GM18861 (cell line): ENCODE measurements around the gene HLCS.

Source experiments
- ATAC-seq: cut with Tn5 transposase; IDR thresholded peaks from one replicate; pipeline ENCODE4 v1.9.1; 2021; ENCODE audit not compliant: unreplicated experiment

HLCS gene

DNA sequence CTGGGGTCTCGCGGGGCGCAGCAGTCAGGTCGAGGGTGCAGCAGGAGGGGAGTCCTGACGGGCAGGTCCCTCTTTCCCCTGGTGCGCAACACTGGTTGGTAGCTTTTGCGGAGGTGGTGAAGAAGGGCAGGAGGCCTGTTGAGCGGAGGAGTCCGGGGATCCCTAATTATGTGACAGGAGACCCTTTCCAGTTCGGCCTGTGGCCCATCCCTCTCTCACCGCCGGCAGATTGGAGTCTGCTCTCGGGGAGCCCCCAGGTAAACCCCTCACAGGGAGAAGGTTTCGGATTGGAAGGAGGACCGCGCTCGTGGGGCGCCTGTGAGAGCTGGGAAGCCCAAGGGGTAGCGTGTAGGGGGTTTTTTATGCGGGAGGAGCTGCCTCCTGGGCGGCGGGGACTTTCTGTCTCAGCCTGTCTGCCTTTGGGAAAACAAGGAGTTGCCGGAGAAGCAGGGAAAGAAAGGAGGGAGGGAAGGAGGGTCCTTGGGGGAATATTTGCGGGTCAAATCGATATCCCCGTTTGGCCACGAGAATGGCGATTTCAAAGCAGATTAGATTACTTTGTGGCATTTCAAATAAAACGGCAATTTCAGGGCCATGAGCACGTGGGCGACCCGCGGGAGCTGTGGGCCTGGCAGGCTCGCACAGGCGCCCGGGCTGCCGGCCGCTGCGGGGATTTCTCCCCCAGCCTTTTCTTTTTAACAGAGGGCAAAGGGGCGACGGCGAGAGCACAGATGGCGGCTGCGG is 258.0 kb downstream of the HLCS start:
- no peak for ATAC-seq

DNA sequence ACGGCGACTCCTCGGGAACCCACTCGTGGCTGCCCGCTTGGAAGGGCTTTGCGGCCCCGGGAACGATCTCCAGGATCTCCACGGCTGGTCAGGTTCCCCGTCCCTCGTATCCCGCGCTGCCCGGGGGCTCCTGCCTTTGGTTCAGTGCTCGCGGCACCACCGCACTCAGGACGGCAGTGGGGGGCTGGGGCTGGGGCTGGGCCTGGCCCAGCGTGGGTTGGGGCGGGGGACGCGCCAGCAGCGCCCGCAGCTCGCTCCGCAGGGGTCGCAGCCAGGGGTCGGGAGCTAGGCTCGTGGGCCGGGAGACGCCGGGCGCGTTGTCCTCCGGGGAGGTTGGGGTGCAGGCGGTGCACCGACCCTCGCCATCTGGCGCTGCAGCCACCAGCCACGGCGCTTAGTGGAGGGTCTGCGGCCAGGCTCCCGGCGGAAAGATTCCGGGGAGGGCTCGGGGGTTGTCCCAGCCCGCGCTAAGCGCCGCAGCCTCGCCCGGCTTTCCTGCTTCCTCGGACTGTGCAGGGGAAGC is 258.6 kb downstream of the HLCS start:
- ATAC-seq = no peak

DNA sequence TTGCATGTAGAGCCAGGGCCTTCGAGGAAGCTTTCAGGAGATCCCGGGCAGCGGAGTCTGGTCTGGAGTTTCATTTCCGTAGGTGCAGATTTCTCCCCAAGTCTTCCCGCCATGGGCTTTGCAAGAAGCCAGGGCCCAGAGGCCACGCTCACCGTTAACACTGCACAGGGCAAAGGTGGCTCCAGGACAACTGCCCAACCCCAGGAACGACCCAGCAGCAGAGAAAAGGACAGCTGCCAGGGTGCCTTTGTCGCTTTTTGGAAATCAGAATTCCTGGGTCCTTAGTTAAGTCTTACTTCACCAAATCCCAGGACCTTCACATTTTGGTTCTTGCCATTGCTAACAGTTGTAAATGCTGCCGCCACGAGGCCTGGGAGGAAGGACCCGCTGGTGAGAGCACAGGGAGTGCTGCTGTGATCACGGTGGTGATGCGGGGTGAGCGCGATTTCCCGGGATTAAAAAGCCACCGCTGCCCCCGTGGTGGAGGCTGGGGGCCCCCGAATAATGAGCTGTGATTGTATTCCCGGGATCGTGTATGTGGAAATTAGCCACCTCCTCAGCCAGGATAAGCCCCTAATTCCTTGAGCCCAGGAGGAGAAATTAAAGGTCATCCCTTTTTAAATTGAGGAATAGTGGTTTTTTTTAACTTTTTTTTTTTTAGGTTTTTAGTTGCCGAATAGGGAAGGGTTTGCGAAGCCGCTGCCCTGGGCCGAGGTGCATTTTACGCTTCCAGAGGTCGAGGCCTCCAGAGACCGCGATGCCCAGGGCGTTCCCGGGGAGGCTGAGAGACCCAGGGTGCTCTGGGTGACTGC is 259.3 kb downstream of the HLCS start:
- ATAC-seq = no peak

DNA sequence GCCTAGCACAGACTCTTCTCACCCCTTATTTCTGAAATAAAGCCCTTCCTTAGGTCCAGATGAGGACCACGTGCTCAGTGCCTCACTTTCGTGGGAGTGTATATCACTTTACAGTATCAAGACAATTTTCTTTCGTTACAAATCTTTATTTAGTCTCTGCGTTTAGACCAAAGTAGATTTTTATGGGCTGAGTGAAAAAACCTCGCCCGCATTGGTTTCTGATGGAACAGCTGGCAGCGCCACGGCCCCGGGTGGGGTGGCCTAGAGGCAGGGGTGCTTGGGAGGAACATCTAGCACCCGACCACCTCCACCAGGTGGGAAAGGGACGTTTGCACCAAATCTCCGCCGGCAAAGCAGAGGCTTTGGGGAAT is 260.0 kb downstream of the HLCS start:
- ATAC-seq = no peak

DNA sequence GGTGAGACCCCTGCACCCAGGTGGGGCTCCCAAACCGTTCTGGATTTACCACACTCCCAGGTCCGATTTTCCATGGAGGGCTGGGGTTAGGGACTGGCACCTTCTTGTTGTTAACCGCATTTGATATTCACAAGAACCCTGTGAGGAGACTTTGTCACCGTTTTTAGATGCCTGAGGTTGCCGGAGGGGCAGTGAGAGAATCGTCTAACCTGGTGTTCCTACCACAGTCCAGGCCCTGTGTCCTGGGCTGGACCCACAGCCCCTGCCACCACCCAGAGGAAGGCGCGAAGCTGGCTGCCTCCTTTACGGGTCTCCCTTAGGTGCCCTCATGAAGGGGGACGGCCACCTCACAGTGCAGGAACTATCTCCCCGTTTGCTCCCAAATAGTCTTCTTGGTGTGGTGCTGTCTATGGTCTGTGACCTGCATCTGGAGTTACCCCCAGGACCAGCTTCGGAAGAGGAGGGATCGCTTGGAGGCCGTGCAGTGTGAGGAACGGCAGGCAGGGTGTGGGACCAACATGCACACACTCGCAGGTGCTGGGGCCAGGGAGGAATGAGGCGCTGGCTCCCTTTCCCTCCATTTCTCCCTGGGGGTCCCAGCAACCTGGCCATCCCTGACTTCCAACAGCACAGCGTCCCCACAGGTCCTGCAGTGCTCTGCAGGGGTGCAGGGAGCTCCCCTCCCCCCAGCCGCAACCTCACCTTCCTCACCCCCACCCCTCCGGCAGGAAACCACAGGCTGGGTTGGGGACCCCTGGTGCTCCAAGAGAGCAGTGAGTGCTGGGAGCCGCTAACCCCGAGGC is 260.6 kb downstream of the HLCS start:
- ATAC-seq = no peak

DNA sequence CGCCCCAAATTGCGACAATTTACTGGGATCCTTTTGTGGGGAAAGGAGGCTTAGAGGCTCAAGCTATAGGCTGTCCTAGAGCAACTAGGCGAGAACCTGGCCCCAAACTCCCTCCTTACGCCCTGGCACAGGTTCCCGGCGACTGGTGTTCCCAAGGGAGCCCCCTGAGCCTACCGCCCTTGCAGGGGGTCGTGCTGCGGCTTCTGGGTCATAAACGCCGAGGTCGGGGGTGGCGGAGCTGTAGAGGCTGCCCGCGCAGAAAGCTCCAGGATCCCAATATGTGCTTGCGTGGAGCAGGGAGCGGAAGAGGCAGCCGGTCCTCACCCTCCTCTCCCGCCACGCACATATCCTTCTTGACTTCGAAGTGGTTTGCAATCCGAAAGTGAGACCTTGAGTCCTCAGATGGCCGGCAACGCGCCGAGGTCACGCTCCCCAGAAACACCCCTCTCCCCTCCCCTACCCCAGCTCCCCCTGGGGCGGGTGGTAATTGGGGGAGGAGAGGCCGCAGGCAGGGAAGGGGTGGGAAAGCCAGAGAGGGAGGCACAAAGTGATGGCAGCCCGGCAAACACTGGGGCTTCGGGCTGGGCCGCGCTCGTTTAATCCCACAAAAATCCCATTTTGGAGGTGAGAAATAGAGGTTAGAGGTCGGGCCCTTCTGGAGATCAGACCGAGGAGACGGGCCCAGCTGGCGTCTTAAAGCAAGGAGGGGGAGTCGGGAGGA is 261.4 kb downstream of the HLCS start:
- ATAC-seq = no peak

DNA sequence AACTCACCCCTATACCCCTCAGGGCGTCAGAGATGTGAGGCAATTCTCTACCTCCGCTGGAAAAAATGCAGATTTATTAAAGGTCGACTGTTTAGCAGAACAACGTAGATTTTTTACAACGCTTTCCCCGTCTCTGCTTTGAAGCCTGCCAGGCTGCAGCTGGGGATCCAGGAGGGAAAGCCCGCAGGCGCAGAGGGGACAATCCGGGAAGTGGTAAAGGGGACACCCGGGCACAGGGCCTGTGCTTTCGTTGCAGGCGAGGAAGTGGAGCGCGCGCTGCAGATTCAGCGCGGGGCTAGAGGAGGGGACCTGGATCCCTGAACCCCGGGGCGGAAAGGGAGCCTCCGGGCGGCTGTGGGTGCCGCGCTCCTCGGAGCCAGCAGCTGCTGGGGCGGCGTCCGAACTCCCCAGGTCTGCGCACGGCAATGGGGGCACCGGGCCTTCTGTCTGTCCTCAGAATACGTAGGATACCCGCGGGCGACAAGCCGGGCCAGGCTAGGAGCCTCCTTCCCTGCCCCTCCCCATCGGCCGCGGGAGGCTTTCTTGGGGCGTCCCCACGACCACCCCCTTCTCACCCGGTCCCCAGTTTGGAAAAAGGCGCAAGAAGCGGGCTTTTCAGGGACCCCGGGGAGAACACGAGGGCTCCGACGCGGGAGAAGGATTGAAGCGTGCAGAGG is 262.1 kb downstream of the HLCS start:
- no peak for ATAC-seq

DNA sequence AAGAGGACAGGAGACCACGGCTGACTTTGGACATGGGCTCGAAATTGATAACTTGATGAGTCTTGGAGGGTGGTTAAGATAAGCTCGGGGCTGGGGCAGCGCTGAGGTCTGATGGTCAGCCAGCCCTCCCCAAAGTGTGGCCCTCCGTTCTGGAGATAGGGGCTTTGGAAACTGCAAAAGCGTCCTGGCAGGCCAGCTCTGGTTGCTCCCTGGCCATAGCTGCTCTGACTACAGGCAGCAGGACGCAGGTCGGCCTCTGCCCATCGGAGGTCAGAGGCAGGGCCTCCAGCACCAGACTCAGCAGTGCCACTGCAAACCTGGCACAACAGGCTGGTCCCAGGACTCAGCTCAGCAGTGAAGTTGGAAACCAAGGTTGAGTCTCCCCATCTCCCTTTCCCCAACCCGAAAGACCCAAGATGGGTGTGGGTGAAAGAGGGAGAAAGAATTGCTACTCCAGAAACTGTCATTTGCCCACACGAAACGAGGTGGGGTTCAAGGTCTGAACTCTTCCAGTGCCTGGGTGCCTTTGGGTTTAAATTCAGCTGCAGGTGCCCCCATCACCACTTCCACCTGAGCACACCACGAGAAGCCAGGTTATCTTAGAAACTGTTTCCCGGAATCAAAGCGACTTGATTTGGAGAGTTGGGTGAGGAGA is 262.7 kb downstream of the HLCS start:
- no peak for ATAC-seq

DNA sequence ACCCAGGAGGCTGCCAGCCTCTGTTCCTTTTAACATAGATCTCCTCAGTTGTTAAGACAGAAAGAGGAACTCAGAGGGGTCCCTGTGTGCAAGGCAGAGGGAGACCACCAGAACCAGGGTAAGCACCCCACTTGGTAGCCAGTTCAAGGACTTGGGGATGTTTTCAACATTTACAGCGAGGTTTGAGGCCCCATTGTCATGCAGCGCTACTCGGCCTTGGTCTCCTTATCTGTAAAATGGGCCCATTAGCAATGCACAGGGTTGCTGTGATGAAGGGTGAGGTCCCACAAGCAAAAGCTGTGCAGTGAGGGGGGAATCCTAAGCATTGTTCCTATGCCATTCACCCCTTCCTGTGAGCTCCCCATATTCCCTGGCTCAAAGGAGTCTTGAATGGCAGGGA is 263.3 kb downstream of the HLCS start:
- no peak for ATAC-seq

DNA sequence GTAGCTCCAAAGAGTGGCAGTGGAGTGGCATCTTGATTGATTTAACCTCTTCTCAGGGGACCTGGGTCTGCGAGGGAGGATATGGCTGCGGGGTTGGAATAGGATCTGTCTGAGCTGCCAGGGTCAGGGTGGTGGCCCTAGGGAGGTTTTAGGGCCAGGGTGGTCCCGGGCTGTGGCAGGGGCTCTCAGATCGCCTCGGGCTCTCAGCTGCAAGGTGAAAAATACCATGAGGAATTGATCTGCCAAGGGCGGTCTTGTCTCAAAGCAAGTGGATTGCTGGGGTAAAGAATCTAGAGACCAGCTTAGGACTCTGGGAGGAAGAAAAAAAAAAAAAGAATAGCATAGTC is 263.9 kb downstream of the HLCS start:
- ATAC-seq = no peak

DNA sequence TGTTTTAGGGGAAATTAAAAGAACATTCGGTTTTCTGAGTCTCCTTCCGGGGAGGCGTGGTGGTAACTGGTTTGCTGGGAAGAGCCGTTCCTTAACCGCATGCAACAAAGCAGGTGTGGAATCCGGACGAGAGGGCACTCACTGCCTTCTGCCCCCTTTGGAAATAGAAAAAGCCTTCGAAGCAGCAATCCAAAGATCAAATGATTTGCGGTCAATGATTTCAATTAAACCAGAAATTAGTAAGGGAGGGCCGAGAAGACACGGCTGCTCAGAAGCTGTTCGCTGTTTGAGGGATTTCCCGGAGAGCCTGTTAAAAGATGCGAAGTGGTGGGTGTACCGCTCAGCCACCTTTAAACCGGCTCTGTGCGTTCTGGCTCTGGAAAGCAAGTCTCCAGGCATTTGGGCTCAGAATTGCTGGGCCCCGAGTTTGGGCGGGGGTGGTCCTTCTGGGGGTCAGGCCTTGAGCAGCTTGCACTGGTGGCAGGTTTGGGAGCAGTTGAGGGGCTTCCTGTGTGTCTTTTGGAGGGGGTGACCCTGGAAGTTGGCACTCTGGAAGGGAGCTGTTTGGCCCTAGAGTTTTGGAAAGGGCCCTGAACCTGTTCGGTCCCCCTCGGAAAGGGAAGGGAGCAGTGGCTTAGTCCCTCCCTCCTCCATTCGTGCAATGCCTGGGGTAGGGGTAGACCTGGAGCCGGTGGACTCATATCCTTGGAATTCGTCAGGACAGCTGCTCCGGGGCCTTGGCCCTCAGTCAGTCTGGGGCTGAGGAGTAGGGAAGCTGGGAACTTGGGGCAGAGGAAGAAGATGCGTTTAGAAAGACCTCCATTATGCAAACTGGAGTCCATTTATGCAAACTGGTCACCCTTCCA is 264.5 kb downstream of the HLCS start:
- no peak for ATAC-seq

DNA sequence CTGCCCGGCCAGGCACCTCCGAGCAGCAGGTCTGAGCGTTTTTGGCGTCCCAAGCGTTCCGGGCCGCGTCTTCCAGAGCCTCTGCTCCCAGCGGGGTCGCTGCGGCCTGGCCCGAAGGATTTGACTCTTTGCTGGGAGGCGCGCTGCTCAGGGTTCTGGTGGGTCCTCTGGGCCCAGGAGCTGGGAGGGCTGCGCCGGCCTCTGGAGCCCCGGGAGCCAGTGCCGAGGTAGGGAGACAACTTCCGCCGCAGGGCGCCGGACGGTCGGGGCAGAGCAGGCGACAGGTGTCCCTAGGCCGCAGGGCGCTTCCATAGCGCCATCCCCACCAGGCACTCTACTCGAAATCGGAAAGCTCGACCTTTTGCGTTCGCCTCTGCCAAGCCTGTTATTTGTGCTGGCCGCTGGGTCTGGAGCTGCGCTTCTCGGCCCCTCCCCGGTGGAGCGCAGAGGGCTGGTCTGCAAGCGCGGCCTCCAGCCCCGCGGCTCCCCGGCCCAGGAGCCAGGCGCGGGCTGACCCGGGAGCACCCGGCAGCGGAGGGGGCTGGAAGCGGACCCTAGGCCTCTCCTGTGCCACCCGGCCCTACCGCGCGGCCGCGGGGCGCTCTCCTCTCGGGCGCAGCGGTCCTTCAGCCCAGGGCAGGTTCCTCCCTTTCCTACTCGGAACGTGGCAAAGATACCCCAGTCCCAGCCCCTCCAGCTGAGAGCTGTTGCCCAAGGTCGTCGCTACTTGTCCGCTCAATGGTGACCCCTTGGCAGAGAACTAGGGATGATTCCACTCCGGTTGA is 265.3 kb downstream of the HLCS start:
- no peak for ATAC-seq
